ENCODE results near the gene NUDT19.
"Not testable (repeated sequence)": the region's sequence is repeated elsewhere in the genome, so short reads cannot be mapped to it uniquely, and the experiment has no call there.

NUDT19 gene

DNA sequence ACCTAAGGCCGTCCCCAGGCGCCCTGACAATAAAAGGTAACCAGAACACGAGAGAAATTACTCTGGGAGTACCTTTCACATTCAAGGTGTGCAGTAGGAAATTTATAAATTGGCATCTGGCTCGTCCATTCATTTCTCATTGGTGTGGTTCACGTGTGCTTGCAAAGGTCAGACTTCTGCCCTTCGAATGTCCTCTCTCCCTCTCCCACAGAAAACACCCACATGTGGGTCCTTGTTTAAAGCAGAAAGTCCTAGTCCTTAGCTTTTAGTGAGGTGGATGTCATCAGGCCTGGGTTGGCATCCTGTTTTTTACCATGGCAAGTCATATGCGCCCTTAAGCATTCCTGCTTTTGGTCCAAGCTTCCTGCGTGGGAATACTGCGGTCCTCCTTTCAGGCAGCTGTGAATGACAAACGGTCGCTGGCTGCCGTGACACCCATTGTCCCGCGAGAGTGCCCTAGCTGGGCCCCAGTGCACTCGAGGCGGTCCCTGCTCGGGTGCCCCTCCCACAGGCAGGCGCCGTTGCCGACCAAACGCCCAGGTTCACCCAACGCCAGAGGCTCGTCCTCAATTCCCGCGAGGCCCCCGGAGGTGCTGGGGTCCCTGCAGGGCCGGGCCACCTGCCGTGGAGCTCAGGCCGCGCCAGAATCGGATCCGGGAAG lies at the start of gene NUDT19:
Gene NUDT19 (plus strand): TSS at position 531 of the 661 bp plus-strand sequence. CDS start 140 bp downstream, outside the sequence.
- DNase-seq (ENCODE audit: low read depth in 3 of 3, low spot score in 1 of 3) = peak; percentile 32 to 69 (median 43)

DNA sequence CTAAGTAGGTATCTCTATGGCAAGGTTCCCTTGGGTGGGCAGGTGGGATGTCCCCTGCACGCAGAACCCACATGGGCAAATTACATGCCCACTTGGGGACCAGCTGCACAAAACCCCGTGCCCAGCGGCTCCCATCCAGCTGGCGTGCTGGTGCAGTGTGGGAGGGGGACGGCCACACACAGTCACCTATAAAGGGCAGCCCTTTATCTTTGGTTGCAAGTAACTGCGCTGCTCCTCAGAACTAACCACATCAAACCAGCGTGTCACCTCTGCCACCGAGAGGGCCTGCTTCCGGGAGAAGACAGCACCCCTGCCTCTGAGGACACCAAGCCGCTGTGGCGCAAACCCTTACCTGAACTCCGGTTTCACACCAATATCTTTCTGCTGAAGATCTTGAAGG lies 48.9 kb upstream of the NUDT19 start:
- DNase-seq (ENCODE audit: low read depth in 3 of 3, low spot score in 1 of 3) = peak; percentile 7 to 24 (median 11)

DNA sequence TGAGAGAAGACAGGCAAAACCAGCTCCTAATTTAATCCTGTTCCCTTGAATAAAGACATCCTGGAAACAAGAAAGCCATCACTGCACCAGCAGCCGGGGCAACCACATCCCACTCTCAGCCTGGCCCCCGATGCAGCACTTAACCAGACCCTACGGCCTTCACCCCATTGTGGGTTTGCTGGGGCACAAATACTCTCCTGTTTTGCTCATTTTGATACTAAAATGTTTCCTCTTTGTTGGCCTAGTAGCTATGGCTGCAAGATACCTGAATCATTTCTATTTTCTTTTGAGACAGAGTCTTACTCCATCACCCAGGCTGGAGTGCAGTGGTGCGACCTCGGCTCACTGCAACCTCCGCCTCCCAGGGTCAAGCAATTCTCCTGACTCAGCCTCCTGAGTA lies 45.1 kb upstream of the NUDT19 start:
- DNase-seq (ENCODE audit: low read depth in 3 of 3, low spot score in 1 of 3) = no peak

DNA sequence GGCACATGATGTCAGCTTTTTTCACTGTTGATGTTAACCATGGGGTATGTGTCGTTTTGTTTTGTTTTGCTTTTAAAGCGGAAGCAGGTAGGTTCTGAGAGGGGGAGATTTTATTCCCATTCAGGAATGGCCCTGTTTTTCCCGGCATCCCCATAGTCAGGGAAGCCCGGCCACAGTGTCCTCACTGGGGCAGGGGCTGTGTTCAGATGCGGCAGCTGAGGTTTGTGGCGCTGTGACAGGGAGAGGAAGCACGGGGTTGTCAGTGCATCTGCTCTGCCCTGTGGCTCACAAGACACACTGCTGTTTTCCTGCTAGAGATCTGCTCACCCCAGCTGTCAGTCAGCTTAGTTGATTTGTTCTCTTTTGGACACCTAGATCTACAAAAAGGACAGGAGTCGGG lies 44.3 kb upstream of the NUDT19 start:
- no peak for DNase-seq (ENCODE audit: low read depth in 3 of 3, low spot score in 1 of 3)

DNA sequence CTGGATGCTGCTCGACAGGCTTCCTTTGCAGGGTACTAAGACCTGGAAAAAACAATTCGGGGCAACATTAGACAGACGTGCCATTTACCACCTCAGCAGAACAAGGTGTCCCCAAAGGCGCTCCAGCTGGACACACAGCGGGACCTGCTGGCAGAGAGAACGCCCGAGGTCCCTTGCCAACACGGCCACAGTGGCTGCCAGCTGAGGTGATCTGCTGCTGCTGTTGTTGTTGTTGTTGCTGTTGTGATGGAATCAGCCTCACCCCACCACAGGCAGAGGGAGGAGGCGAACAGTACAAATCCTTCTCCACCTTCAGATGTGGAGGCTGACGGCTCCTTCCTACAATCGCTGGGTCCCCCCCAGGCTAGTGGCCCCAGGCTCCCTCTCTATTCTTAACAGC lies 41.9 kb upstream of the NUDT19 start:
- DNase-seq (ENCODE audit: low read depth in 3 of 3, low spot score in 1 of 3) = no peak

DNA sequence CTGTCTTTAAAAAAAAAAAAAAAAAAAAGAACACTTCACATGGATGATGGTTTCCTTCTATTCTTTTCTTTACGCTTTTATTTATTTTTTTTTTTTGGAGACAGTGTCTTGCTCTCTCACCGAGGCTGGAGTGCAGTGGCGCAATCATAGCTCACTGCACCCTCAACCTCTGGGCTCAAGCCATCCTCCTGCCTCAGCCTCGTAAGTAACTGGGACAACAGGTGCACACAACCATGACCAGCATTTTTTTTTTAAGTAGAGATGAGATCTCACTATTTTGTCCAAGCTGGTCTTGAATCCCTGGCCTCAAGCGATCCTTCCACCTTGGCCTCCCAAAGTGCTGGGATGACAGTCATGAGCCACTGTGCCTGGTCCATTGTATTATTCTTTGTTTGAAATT lies 41.0 kb upstream of the NUDT19 start:
- no peak for DNase-seq (ENCODE audit: low read depth in 3 of 3, low spot score in 1 of 3)

DNA sequence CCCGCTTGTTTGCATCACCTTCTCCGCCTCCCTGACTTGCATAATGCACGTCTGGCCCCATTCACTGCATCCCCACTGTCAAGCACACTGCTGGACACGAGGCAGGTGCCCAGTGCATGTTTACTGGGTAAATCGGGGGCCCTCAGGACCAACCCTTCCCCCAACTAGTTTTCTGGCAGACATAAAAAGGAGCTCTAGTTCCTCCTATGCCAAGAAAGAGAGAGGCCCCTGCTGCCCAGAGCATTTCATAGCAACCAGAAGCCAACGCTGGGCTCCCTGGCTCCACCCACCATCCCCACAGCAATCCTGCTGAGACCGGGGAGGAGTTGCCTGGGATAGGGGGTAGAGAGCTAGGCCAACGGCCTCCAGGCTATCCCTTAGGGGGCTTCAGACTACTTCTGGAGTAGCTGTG lies 39.9 kb upstream of the NUDT19 start:
- DNase-seq (ENCODE audit: low read depth in 3 of 3, low spot score in 1 of 3) = no peak

DNA sequence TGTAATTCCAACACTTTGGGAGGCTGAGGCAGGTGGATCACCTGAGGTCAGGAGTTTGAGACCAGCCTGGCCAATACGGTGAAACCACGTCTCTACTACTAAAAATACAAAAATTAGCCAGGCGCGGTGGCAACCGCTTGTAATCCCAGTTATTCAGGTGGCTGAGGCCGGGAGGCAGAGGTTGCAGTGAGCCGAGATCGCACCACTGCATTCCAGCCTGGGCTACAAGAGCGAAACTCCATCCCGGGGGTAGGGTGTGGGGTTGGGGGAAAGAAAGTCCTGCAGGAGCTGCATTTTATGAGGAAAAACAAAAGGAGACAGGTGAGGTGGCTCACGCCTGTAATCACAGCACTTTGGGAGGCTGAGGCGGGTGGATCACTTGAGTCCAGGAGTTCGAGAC lies 39.3 kb upstream of the NUDT19 start:
- not testable (repeated sequence) for DNase-seq (ENCODE audit: low read depth in 3 of 3, low spot score in 1 of 3)

DNA sequence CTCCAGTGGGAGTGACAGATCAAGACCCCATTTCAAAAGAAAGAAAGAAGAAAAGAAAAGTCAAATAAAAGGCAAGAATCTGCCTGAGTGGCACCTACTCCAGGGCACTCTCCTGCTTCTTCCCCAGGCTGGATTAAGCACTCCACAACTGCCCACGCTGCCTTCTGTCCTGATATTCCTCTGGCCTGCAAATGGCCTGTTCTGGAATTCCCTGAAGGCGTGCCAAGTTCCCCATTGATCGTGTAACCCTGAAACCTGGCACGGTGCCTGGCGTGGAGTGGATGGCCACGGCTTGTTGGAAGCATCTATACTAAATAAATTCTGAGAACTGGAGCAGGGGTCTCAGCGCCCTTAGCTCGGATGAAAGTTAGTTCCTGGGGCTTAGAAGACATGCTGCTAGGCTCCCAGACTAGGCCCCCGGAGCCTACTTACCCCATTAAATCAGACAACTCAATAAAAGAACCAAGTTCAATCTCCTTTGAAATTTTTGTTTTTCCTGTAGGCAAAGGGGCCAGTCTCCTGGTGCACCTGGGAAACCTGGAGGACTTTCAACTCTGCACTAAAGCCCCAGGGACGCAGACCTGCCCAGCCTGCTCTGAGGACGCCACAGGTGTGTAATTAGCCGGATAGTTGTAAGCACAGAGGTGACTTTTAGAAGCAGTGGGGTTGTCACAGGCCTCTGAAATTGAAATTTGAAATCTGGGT lies 38.6 kb upstream of the NUDT19 start:
- DNase-seq (ENCODE audit: low read depth in 3 of 3, low spot score in 1 of 3) = no peak

DNA sequence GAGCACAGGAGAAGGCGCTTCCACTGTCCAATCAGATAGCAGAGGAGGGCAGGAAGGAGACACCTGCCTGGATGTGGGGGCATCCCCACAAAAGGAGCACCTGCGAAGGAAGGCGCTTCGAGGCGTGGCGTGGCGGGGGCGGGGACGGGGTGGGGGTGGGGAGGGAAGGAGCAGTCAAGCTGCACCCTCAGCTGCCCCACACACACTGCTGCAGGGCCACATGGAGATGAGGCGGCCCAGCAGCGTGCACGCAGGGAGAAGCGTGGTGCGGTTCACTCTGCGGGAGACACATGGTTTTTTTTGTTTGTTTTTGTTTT lies 38.1 kb upstream of the NUDT19 start:
- DNase-seq (ENCODE audit: low read depth in 3 of 3, low spot score in 1 of 3) = no peak

DNA sequence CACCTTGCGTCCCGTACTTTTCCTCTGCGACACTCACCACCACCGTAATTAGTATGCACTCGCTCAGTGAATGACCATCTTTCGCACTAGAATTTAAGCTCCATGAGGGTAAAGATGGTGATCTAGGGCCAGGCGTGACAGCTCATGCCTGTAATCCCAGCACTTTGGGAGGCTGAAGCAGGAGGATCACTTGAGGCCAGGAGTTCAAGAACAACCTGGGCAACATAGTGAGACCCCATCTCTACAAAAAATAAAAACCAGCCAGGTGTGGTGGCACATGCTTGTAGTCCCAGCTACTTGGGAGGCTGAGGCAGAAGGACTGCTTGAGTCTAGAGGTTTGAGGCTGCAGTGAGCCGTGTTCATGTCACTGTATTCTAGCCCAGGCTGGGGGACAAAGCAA lies 35.2 kb upstream of the NUDT19 start:
- DNase-seq (ENCODE audit: low read depth in 3 of 3, low spot score in 1 of 3) = not testable (repeated sequence)

DNA sequence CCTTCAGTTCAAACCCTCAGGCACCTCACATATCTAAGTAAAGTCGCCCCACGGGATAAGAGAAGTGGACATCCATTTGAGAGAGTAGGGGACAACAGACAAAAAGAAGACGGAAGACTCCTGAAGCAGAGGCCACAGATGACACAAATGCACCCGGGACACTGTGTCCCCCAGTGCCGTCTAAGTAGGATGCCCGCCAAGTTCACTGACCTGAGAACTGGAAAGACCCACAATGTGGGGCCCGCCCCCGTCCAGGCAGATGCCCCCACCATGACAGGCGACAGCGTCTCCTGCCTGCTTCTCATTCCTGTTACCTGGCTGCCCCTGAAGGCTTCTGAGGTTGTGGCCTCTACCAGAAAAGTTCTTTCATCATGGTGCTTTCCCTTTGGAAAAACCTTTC lies 33.5 kb upstream of the NUDT19 start:
- no peak for DNase-seq (ENCODE audit: low read depth in 3 of 3, low spot score in 1 of 3)

DNA sequence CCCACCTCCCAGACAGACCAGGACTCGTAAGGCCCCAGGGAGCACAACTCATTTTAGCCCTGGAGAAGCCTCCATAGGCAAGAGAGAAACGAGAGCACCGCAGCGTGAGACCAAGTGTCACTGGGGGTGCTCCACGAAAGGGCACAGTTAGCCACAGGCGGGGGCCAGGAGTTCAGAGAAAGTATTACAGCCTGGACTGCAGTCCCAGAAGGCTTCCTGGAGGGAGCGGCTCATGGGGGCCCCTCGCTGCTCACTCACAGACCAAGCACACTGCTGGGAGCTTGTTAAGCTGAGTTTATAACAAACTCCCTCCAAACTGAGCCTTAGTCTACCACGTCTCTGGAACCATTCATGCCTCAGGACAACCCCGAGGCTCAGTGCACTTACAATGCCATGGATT lies 33.1 kb upstream of the NUDT19 start:
- no peak for DNase-seq (ENCODE audit: low read depth in 3 of 3, low spot score in 1 of 3)

DNA sequence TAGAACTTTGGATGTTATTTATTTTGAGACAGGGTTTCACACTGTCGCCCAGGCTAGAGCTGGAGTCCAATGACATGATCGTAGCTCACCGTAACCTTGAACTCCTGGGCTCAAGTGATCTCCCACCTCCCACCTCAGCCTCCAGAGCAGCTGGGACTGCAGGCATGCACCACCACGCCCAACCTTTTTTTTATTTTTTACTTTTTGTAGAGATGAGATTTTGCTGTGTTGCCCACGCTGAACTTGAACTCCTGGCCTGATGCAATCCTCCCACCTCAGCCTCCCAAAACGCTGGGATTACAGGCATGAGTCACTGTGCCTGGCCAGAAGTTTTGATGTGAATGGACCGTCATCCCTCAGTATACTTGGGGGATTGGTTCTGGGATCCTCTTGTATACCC lies 30.3 kb upstream of the NUDT19 start:
- DNase-seq (ENCODE audit: low read depth in 3 of 3, low spot score in 1 of 3) = no peak

DNA sequence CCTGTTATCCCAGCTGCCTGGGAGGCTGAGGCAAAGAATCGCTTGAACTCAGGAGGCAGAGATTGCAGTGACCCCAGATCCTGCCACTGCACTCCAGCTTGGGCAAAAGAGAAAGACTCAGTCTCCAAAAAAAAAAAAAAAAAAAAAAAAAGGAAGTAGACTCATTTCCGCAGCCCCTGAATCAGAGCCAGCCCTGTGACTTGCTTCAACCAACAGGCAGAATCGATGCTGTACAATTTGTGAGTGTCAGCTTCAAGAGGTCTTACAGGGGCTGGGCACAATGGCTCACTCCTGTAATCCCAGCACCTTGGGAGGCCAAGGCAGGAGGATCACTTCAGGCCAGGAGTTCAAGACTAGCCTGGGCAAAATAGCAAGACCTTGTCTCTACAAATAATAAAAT lies 29.4 kb upstream of the NUDT19 start:
- DNase-seq (ENCODE audit: low read depth in 3 of 3, low spot score in 1 of 3) = no peak

DNA sequence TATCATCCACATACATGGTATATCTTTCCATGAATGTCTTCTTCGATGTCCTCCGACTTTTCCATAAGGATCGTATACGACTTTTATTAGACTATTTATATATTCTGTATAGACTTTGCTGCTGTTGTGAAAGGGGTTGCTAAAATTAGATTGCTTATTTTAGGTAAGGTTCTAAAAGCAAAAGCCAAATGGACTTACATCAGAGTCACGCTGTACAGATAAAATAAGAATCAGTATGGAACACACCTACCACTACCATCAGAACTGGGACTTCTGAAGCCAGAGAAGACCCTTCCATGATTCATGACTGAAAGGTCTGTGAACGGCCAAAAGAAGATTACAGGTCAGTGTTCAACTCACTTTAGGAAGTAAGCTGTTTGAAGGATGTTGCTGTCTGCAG lies 25.5 kb upstream of the NUDT19 start:
- DNase-seq (ENCODE audit: low read depth in 3 of 3, low spot score in 1 of 3) = no peak

DNA sequence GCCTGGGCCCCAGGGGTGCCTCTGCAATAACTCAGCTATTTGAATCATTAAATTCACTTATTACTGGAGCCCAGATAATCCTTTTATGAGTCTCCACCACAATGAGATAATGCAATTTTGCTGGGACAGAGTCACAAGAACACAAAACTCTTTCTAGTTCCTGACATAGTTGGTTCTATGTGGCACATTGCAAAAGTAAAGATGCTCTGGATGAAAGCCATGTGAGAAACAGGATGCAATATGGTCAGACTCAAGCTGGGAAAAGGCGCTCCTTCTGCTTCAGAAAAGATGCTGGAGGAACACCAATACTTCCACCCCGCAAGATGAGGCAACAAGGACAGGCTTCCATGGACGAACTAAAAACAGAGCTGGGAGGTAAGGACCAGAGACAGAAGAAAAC lies 22.3 kb upstream of the NUDT19 start:
- DNase-seq (ENCODE audit: low read depth in 3 of 3, low spot score in 1 of 3) = no peak

DNA sequence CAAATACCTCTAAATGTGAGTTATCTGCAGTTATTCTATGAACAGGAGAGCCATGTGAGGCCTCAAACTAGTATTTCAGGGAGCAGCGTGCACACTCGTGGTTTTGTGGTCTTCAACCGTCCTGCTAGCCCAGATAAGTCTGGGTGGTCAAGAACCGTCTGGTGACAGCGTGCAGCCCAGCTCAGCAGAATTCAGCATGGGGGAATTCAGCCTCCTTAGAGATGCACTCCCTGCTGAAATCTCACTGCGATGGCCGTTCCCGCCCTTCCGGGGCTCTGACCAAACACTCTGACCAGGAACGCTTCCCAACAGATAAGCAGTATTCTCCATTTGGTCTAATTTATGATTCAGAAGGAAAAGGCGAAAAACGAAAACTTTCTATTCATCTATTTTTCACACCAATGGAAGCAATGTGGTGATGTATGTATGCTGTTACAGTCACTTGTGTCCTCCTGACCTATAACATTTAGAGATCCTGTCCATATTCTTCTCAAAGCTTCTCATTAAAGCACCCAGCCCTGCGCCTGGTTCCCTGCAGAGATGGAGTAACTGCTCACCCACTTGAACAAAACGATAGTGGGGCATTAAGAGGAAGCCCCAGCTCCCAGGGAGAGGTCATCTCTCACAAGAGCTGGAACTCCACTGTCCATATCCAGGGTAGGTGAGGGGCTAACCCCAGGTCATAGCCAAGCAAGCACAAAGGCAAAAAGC lies 19.6 kb upstream of the NUDT19 start:
- no peak for DNase-seq (ENCODE audit: low read depth in 3 of 3, low spot score in 1 of 3)

DNA sequence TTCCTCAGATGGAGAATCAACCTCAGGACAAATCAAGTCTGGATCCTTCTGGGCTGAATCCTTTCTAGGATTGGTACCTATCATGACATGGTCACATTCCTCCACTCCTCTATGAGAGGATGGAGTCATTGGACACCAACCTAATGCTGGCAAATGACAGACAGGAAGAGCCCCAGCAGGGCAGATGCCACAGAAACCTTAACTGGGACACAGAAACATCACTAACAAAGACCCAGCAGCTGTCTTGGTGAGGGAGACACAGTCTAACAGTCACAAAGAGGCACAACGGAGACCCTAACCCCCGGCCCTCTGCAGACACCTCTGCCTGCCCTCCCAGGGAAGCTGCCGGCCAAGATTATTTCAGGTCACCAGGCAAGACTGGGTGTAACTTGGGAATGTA lies 18.8 kb upstream of the NUDT19 start:
- no peak for DNase-seq (ENCODE audit: low read depth in 3 of 3, low spot score in 1 of 3)

DNA sequence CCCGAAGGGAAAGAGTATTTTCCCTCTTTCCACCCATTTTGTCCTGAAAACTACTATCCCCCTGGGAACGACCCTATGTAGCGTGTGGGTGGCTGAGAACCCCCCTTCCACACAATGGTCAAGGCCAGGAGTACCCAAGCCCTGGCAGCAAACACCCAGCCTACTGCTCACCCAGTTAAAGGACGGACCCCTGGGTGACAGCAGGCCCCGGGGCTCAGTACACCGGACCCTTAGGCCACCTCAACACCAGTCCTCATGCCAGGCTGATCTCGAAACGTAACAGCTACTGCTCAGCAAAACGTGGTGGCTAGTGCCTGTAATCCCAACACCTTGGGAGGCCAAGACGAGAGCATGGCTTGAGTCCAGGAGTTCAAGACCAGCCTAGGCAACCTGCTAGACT lies 18.0 kb upstream of the NUDT19 start:
- no peak for DNase-seq (ENCODE audit: low read depth in 3 of 3, low spot score in 1 of 3)

DNA sequence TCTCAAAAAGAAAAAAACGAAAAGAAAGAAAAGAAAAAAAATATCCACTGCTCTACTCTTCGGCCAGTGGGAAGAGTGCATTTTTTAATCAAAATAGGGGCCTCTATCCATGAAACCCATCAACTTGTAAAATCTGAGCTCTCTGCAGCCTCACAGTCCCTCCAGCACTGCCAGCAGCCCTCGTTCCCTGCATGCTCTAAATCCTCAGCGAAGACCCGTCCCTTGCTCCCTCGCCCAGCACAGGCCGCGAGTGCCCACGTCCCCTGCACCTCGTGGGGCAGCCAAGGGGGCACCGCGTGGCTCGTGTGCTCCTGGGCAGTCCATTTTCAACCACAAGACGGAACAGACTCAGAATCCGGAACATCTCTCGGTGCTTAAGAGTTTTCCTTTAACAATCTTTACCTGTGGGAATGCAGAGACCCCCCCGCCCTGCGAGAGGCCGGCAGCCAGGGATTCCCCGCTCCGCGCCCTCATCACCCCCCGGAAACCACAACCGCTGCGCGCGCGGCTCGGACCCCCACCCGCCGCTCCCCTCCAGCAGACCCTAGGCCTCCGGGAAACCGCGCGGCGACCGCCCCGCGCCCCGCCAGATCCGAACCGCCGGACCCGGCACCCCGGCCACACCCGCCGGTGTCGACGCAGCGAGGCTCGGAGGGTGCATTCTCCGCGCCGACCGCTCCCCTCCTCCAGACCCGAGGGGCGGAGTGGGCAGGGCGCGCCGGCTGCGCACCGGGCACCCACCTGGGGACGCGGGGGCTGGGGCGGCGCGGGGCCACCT lies 17.3 kb upstream of the NUDT19 start:
- DNase-seq (ENCODE audit: low read depth in 3 of 3, low spot score in 1 of 3) = no peak

Data from stimulated activated CD4-positive, alpha-beta T cell treated with anti-CD3 and anti-CD28 coated beads, TNF-alpha, amount 100 ng/mL, for 1 hour (primary cell).